ENCODE results near the gene TPX2.

GRCh38 chr20:31701591-31701990, 37.5 kb upstream of the TPX2 start:
- TF ChIP-seq TP53 (CRISPR knock-in tag; IDR thresholded peaks at IDR 0.05): no peak
- TF ChIP-seq RAD21 (conservative IDR thresholded peaks at IDR 0.05 in 1 of 2, IDR thresholded peaks at IDR 0.05 in 1 of 2): no peak
- no peak for TF ChIP-seq HOXA7 (CRISPR knock-in tag; IDR thresholded peaks at IDR 0.05)
- TF ChIP-seq ZFP36 (IDR thresholded peaks at IDR 0.05; ENCODE audit: borderline replicate concordance, partially characterized antibody): no peak
- no peak for TF ChIP-seq MAX (IDR thresholded peaks at IDR 0.05)
- no peak for TF ChIP-seq BHLHE40 (IDR thresholded peaks at IDR 0.05; ENCODE audit: low read depth, low read length)
- TF ChIP-seq CTCF (IDR thresholded peaks at IDR 0.05): no peak
- TF ChIP-seq POLR2A (IDR thresholded peaks at IDR 0.05; ENCODE audit: low read length): no peak
- no peak for TF ChIP-seq FOXS1 (CRISPR knock-in tag; IDR thresholded peaks at IDR 0.05)
- TF ChIP-seq HDAC2 (IDR thresholded peaks at IDR 0.05): no peak
- TF ChIP-seq POLR2AphosphoS2 (conservative IDR thresholded peaks at IDR 0.05; ENCODE audit: low read length): no peak
